Stomach (tissue), 4 donors: ENCODE results near the gene PRND.

Experiments
- POLR2A ChIP-seq, 4 donors: fragments of 450-650 bp; IDR thresholded peaks; one replicate each; pipeline ENCODE4 v1.6.1; 2016; ENCODE audit warnings: antibody characterized with exemption in 4 of 4, control low read depth in 2 of 4, mild to moderate bottlenecking in 1 of 4, moderate library complexity in 1 of 4
- POLR2AphosphoS5 ChIP-seq, 3 donors: sonication (generic); formaldehyde crosslinking; IDR thresholded peaks; one replicate each; pipeline ENCODE4 v1.6.1; 2016; ENCODE audit warnings: antibody characterized with exemption in 3 of 3
- TF ChIP-seq, protein P1 (sequence below), 7 experiments: fragments of 450-650 bp in 4 of 7; fragments of 200-600 bp in 3 of 7; sonication (generic) in 3 of 7; IDR thresholded peaks; one replicate each; pipeline ENCODE4 v1.5.1; 2016 to 2019; ENCODE audit warnings: antibody characterized with exemption in 7 of 7, control low read depth in 2 of 7, mild to moderate bottlenecking in 1 of 7

DNA sequence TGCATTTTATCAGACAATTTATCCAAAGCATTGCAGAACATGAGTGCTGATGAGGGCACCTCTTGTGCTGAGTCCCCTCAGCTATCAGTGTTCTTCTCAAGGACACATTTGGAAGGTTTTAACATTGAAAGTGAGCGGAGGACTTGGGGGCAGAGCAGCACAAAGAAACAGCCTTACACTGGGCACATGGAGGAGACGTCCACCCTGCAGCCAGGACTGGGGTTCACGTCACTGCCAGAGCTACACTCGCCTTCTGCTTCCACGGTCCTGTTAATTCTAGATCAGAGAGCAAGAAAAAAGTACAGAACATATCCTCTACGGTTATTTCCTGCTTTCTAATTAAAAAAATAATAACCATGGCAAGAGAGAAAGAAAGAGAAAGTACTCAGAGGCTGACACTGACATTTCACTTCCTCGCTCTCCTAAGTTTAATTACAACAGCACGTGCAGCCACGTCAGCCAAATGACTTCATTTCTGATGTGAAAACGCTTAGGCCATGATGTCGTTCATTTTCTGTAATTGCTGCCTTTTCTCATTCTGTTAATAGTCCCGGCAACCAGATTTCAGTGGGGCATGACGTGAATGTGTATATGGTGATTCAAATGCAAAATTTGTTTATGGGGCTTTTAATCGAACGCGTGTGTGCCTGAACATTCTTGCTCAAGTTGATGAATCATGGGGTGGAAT, 5.1 kb downstream of the PRND start:
- TF ChIP-seq, protein P1, sequence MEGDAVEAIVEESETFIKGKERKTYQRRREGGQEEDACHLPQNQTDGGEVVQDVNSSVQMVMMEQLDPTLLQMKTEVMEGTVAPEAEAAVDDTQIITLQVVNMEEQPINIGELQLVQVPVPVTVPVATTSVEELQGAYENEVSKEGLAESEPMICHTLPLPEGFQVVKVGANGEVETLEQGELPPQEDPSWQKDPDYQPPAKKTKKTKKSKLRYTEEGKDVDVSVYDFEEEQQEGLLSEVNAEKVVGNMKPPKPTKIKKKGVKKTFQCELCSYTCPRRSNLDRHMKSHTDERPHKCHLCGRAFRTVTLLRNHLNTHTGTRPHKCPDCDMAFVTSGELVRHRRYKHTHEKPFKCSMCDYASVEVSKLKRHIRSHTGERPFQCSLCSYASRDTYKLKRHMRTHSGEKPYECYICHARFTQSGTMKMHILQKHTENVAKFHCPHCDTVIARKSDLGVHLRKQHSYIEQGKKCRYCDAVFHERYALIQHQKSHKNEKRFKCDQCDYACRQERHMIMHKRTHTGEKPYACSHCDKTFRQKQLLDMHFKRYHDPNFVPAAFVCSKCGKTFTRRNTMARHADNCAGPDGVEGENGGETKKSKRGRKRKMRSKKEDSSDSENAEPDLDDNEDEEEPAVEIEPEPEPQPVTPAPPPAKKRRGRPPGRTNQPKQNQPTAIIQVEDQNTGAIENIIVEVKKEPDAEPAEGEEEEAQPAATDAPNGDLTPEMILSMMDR (IDR thresholded peaks at IDR 0.05) = no peak
- TF ChIP-seq POLR2A (IDR thresholded peaks at IDR 0.05) (no peak), POLR2AphosphoS5 (IDR thresholded peaks at IDR 0.05) (peak in 1 of 3 donors; percentile 34)
